HepG2 (cell line): ENCODE data around the gene IFNA8.

Source experiments
- ATF1 ChIP-seq: IDR thresholded peaks from 2 replicates; pipeline ENCODE4 v1.6.1; 2016; ENCODE audit warnings: mild to moderate bottlenecking, control low read depth
- BRCA1 ChIP-seq: sonication (generic); formaldehyde crosslinking; IDR thresholded peaks from 2 replicates; pipeline ENCODE4 v1.4.0; 2020; ENCODE audit warnings: missing genetic modification reagents
- CBX5 ChIP-seq: sonication (generic); formaldehyde crosslinking; IDR thresholded peaks from 2 replicates; pipeline ENCODE4 v1.4.0; 2020; ENCODE audit warnings: missing genetic modification reagents, borderline replicate concordance
- EHMT2 ChIP-seq: fragments of 200-600 bp; sonication (generic); IDR thresholded peaks from 2 replicates; pipeline ENCODE4 v1.7.0; 2017; ENCODE audit warnings: antibody characterized with exemption, low read depth, low read length, borderline replicate concordance
- KAT2B ChIP-seq: fragments of 150-350 bp; IDR thresholded peaks from 2 replicates; pipeline ENCODE4 v1.6.1; 2014; ENCODE audit warnings: low read depth, low read length, borderline replicate concordance
- NFE2L1 ChIP-seq: sonication (generic); formaldehyde crosslinking; IDR thresholded peaks from 2 replicates; pipeline ENCODE4 v1.4.0; 2020; ENCODE audit warnings: missing genetic modification reagents, mild to moderate bottlenecking, borderline replicate concordance
- POLR2G ChIP-seq: fragments of 200-400 bp; formaldehyde crosslinking; IDR thresholded peaks from 2 replicates; pipeline ENCODE4 v1.6.1; 2018; ENCODE audit warnings: mild to moderate bottlenecking, low read depth, low read length, moderate library complexity
- TAF15 ChIP-seq: fragments of 200-400 bp; formaldehyde crosslinking; IDR thresholded peaks from one replicate; pipeline ENCODE4 v1.6.1; 2018; ENCODE audit warnings: mild to moderate bottlenecking, low read depth, low read length; ENCODE audit not compliant: poor library complexity, severe bottlenecking
- ZNF800 ChIP-seq: sonication (generic); formaldehyde crosslinking; IDR thresholded peaks from 2 replicates; pipeline ENCODE4 v1.4.0; 2020; ENCODE audit warnings: missing genetic modification reagents
- ZZZ3 ChIP-seq: sonication (generic); formaldehyde crosslinking; IDR thresholded peaks from 2 replicates; pipeline ENCODE4 v1.4.0; 2020; ENCODE audit warnings: missing genetic modification reagents, mild to moderate bottlenecking, borderline replicate concordance
- TF ChIP-seq, protein P1 (sequence below): sonication (generic); formaldehyde crosslinking; IDR thresholded peaks from 2 replicates; pipeline ENCODE4 v1.5.0; 2020; ENCODE audit warnings: missing genetic modification reagents

- TF ChIP-seq NFE2L1 = no peak
- TF ChIP-seq KAT2B = no peak
- no peak for TF ChIP-seq EHMT2
- no peak for TF ChIP-seq ZZZ3
- no peak for TF ChIP-seq CBX5 (CRISPR knock-in tag)
- TF ChIP-seq TAF15 = no peak
- TF ChIP-seq, protein P1, sequence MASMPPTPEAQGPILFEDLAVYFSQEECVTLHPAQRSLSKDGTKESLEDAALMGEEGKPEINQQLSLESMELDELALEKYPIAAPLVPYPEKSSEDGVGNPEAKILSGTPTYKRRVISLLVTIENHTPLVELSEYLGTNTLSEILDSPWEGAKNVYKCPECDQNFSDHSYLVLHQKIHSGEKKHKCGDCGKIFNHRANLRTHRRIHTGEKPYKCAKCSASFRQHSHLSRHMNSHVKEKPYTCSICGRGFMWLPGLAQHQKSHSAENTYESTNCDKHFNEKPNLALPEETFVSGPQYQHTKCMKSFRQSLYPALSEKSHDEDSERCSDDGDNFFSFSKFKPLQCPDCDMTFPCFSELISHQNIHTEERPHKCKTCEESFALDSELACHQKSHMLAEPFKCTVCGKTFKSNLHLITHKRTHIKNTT (CRISPR knock-in tag) = no peak
- no peak for TF ChIP-seq POLR2G
- TF ChIP-seq BRCA1 (CRISPR knock-in tag) = no peak
- no peak for TF ChIP-seq ZNF800 (CRISPR knock-in tag)
- TF ChIP-seq ATF1 (CRISPR knock-in tag) = no peak
Observed at GRCh38 chr9:21413151-21413550, 4.2 kb downstream of the IFNA8 start.
